Naive B cell (primary cell): Measurements from ENCODE around the gene CHFR. TPM values are rescaled to one million over a fixed set of nuclear protein-coding genes. Genes with fewer than 3 reads are reported as not detected.
"Not testable (repeated sequence)": the region's sequence is repeated elsewhere in the genome, so short reads cannot be mapped to it uniquely, and the experiment has no call there.

Experiments used
- ATAC-seq, 2 donors: fragments of 150-1000 bp; cut with Tn5 transposase; 2 replicates each; pipeline ENCODE4 v1.10.0; 2021; ENCODE audit warnings: low read depth in 2 of 2, mild to moderate bottlenecking in 2 of 2, moderate library complexity in 2 of 2
- DNase-seq: peaks from one replicate; pipeline ENCODE4 v3.0.0; 2022
- H3K27ac Mint-ChIP-seq, 6 donors: one replicate each; pipeline ENCODE4 v1.8.0; 2020 to 2022; ENCODE audit warnings: mild to moderate bottlenecking in 6 of 6, mixed read lengths in 6 of 6, moderate library complexity in 5 of 6, inconsistent platforms in 2 of 6
- H3K27me3 Mint-ChIP-seq, 3 donors: one replicate each; pipeline ENCODE4 v1.8.0; 2021 to 2022; ENCODE audit warnings: mixed read lengths in 3 of 3, mild to moderate bottlenecking in 1 of 3
- H3K36me3 Mint-ChIP-seq, 2 donors: one replicate each; pipeline ENCODE4 v1.8.0; 2020 to 2022; ENCODE audit warnings: mixed read lengths in 2 of 2, inconsistent platforms in 1 of 2, mild to moderate bottlenecking in 1 of 2
- H3K4me1 Mint-ChIP-seq, 3 donors: one replicate each; pipeline ENCODE4 v1.8.0; 2020 to 2022; ENCODE audit warnings: mixed read lengths in 3 of 3, inconsistent platforms in 1 of 3, mild to moderate bottlenecking in 1 of 3, moderate library complexity in 1 of 3
- H3K4me3 Mint-ChIP-seq, 8 donors: one replicate each; pipeline ENCODE4 v1.8.0; 2020 to 2022; ENCODE audit warnings: mild to moderate bottlenecking in 8 of 8, mixed read lengths in 8 of 8, moderate library complexity in 8 of 8, inconsistent platforms in 2 of 8
- H3K9me3 Mint-ChIP-seq, 7 donors: one replicate each; pipeline ENCODE4 v1.8.0; 2020 to 2022; ENCODE audit warnings: mixed read lengths in 7 of 7, mild to moderate bottlenecking in 5 of 7, inconsistent platforms in 2 of 7, moderate library complexity in 1 of 7
- polyA plus RNA-seq, 6 donors: library from polyadenylated mRNA; unstranded; fragments of 300-500 nt; fragmentation: Illumina TruSeq; gene quantifications; one replicate each; pipeline ENCODE4 v1.2.3, GENCODE V29; 2021; ENCODE audit warnings: low read depth in 6 of 6

Gene CHFR
- polyA plus RNA-seq, 6 donors from 2014 or later = 15.3 to 27.8 (median 21.1) TPM

DNA sequence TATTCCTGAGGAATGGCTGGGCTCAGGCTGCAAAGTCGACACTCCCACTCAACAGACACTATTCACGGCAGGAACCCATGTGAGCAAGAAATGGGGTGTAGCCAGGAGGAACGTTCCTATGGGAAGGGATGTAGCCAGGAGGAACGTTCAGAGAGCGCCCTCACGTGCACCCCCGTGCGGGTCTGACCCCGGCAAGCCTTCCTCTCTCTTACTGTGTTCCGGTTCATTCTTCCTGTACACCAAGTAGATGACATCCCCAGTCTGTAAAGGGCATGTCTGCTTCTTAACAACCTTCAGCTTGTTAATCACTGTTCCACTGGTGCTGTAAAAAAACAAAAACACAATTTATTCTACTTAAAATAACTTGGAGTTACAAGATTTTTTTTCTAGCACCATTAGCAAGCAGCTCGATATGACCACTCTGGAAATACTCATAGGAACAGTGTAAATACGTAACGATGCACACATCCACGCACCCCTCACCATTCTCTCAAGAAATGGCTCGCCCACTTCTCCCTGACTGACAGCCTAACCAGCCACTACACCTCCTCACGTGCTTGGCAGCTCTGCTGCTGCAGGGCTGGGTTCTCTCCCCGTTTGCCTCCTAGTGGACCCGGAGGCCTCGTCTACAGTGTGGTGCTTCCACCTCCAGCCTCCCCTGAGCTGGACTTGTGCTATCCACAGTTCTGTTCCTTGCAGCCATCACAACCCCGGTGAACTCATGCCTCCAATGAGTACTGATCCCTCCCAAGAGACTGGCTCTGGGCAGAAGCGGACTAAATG is 15.1 kb downstream of the CHFR start:
- H3K27ac Mint-ChIP-seq = peak overlapping the region in 1 of 6 donors; percentile 97

DNA sequence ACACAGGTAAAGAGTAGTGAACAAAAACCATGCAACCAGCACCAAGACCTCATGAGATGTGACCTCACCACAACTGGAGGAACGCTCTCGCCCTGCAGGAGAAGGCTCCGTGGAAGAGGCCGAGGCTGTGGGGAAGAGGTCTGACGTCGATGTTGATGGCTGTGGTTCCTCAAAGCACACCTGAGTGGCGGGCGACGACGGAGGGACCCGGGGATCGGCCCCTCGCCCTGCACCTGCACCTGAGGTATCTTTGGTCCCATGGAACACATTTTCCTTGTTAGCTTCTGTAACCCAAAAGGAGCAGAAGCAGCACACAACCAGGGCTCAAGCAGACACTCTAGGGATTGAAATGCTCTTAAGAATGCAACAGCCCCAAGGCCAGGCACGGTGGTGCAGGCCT is 17.9 kb downstream of the CHFR start:
- ATAC-seq (no peak), DNase-seq (no peak)
- Mint-ChIP-seq H3K4me1 (peaks cover 0 to 5% (median 0%) of the 10 kb centered on the region in 3 donors), H3K9me3 (no peaks in the 10 kb centered on the region), H3K27ac (no peak overlapping the region), H3K36me3 (peaks cover 8 to 23% of the 10 kb centered on the region in 2 donors), H3K4me3 (no peak overlapping the region), H3K27me3 (no peaks in the 10 kb centered on the region)

More for the DNA sequence above, 15.1 kb downstream of the CHFR start:
- DNase-seq (no peak), ATAC-seq (no peak)
- peaks cover 0 to 2% (median 0%) of the 10 kb centered on the region in 3 donors for H3K4me1 Mint-ChIP-seq
- no peaks in the 10 kb centered on the region for H3K27me3 Mint-ChIP-seq
- no peaks in the 10 kb centered on the region for H3K9me3 Mint-ChIP-seq
- H3K4me3 Mint-ChIP-seq = no peak overlapping the region
- H3K36me3 Mint-ChIP-seq = peaks cover 7 to 18% of the 10 kb centered on the region in 2 donors

DNA sequence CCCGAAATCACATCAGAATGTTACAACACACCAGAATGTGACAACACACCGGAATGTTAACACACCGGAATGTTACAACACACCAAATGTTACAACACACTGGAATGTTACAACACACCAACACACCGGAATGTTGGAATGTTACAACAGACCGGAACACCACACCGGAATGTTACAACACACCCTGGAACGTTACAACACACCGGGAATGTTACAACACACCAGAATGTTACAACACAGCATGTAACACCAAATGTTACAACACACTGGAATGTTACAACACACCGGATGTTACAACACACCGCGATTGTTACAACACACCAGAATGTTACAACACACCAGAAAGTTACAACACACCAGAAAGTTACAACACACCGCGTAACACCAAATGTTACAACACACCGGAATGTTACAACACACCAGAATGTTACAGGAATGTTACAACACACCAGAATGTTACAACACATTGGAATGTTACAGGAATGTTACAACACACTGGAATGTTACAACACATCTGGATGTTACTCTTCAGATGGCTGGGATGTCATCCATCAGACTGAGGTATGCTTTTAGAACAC is 21.1 kb downstream of the CHFR start:
- H3K27me3 Mint-ChIP-seq = no peaks in the 10 kb centered on the region
- ATAC-seq = no peak
- H3K27ac Mint-ChIP-seq = no peak overlapping the region
- peaks cover 0 to 5% (median 0%) of the 10 kb centered on the region in 3 donors for H3K4me1 Mint-ChIP-seq
- no peak overlapping the region for H3K4me3 Mint-ChIP-seq
- no peaks in the 10 kb centered on the region for H3K9me3 Mint-ChIP-seq
- H3K36me3 Mint-ChIP-seq = peaks cover 8 to 17% of the 10 kb centered on the region in 2 donors
- DNase-seq = no peak

DNA sequence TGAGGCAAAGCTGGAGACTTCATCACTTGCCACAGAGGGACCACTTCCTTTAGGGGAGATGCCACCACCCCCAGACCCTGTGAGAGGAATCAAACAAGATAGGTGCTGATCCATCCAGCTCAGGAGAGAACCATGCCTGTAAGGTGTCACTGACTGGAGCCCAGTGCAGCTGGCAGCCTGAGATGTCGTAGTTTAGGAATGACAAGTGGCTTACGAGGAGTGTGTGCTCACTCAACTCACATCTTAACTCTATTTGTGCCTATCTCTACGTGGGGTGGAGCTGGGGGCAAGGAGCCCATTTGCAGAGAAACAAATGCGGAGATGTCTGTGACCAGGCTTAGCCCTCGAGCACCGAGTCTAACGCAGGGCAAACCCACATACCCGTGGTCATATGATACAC is 25.8 kb downstream of the CHFR start:
- no peaks in the 10 kb centered on the region for H3K9me3 Mint-ChIP-seq
- no peak for DNase-seq
- H3K27ac Mint-ChIP-seq = peak overlapping the region in 1 of 6 donors; percentile 56
- peaks cover 0 to 6% (median 2%) of the 10 kb centered on the region in 3 donors for H3K4me1 Mint-ChIP-seq
- no peak overlapping the region for H3K4me3 Mint-ChIP-seq
- H3K36me3 Mint-ChIP-seq = peaks cover 8 to 16% of the 10 kb centered on the region in 2 donors
- ATAC-seq = no peak
- no peaks in the 10 kb centered on the region for H3K27me3 Mint-ChIP-seq

DNA sequence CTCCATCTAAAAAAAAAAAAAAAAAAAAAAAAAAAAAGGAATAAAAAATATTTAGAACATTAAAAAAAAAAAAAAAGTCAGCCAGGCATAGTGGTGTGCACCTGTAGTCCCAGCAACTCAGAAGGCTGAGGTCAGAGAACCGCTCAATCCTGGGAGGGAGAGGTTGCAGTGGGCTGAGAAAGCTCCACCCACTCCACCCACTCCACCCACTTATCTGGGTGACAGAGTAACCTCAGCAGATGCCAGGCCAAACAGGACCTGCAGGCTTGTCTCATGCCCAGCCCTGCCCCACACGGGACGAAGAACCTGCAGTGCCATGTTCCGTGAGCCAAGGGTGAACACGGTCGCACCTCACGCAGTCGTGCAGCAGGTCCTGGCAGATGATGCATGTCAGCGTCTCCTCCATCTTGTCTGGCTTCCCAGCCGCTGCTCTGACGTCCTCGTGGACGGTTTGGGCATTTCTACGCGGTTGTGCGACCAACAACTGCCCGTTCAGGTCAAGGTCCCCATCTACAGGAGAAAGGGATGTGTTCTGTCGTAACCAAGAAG is 28.6 kb downstream of the CHFR start:
- H3K27me3 Mint-ChIP-seq = no peaks in the 10 kb centered on the region
- H3K9me3 Mint-ChIP-seq = no peaks in the 10 kb centered on the region
- no peak for ATAC-seq
- peak overlapping the region in 1 of 6 donors; percentile 48 for H3K27ac Mint-ChIP-seq
- peaks cover 14 to 26% of the 10 kb centered on the region in 2 donors for H3K36me3 Mint-ChIP-seq
- H3K4me1 Mint-ChIP-seq = peaks cover 3 to 6% (median 4%) of the 10 kb centered on the region in 3 donors
- peak overlapping the region in 1 of 8 donors; percentile 77 for H3K4me3 Mint-ChIP-seq
- no peak for DNase-seq

DNA sequence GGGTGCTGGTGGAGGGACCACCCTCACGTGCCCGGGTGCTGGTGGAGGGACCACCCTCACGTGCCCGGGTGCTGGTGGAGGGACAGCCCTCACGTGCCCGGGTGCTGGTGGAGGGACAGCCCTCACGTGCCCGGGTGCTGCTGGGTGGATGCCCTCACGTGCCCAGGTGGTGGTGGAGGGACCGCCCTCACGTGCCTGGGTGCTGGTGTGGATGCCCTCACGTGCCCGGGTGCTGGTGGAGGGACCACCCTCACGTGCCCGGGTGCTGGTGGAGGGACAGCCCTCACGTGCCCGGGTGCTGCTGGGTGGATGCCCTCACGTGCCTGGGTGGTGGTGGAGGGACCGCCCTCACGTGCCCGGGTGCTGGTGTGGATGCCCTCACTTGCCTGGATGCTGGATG is 30.4 kb downstream of the CHFR start:
- not testable (repeated sequence) for ATAC-seq, DNase-seq, H3K4me3 Mint-ChIP-seq, H3K27ac Mint-ChIP-seq, H3K4me1 Mint-ChIP-seq, H3K9me3 Mint-ChIP-seq, H3K27me3 Mint-ChIP-seq
- peaks cover 14 to 28% of the 10 kb centered on the region in 2 donors for H3K36me3 Mint-ChIP-seq

DNA sequence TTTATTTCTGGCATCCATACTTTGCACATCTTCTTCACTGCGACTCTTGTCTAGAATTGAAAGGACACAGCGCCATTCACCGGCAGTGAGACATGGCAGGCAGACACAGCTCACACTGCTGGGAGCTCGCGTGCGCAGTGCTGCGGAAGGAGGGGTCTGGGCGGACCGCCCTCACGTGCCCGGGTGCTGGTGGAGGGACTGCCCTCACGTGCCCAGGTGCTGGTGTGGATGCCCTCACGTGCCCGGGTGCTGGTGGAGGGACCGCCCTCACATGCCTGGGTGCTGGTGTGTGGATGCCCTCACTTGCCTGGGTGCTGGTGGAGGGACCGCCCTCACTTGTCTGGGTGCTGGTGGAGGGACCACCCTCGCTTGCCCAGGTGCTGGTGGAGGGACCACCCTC is 30.8 kb downstream of the CHFR start:
- Mint-ChIP-seq H3K4me3 (no peak overlapping the region), H3K27ac (peak overlapping the region in 2 of 6 donors; percentile 28 to 49), H3K9me3 (no peaks in the 10 kb centered on the region), H3K36me3 (peaks cover 14 to 28% of the 10 kb centered on the region in 2 donors), H3K27me3 (no peaks in the 10 kb centered on the region), H3K4me1 (peaks cover 3 to 7% (median 4%) of the 10 kb centered on the region in 3 donors)
- DNase-seq (no peak), ATAC-seq (no peak)

DNA sequence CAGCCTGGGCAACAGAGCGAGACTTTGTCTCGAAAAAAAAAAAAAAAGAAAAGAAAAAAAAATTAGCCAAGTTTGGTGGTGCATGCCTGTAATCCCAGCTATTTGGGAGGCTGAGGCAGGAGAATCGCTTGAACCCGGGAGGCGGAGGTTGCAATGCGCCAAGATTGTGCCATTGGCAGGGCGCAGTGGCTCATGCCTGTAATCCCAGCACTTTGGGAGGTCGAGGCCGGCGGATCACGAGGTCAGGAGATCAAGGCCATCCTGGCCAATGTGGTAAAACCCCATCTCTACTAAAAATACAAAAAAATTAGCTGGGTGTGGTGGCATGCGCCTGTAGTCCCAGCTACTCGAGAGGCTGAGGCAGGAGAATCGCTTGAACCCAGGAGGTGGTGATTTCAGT is 32.2 kb downstream of the CHFR start:
- not testable (repeated sequence) for H3K4me1 Mint-ChIP-seq, H3K27me3 Mint-ChIP-seq, DNase-seq, H3K4me3 Mint-ChIP-seq, ATAC-seq, H3K9me3 Mint-ChIP-seq
- H3K36me3 Mint-ChIP-seq = peaks cover 9 to 24% of the 10 kb centered on the region in 2 donors
- peak overlapping the region in 1 of 6 donors; percentile 7 for H3K27ac Mint-ChIP-seq

DNA sequence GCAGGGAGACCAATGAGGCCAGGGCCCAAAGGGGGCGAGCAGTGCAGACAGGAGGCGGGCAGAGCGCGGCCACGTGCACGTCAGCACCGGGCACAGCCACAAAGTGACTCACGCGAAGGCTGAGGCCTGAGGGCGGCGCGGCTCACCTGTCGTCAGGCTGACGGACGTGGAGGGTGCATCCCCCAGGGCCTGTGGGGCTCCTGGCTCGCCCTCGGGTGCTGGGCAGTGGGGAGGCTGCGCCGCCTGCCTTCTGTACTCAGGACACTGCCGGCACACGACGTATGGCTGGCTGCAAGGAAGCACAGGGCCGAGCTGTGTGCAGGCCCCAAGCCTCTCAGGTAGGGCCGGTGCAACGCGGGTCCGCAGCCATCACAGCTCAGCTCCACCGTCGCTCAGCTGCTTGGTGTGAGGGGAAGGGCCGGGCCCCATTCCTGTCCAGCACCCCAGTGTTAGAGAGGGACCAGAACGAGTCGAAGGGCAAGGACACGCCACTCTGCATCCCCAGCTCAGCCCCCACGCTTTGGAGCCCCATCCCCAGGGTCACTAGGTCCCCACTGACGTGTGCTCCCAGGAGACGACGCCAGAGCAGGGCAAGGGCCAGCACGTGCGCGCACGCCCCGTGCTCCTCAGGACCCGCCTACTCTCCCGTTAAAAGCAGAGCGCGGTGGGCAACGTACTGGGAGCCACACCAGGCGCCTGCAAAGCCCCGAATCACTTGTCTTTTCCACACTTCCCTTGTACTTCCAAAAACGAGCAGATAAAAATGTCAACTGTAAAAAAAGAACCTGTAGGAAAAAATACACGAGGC is 33.9 kb downstream of the CHFR start:
- no peak overlapping the region for H3K4me3 Mint-ChIP-seq

DNA sequence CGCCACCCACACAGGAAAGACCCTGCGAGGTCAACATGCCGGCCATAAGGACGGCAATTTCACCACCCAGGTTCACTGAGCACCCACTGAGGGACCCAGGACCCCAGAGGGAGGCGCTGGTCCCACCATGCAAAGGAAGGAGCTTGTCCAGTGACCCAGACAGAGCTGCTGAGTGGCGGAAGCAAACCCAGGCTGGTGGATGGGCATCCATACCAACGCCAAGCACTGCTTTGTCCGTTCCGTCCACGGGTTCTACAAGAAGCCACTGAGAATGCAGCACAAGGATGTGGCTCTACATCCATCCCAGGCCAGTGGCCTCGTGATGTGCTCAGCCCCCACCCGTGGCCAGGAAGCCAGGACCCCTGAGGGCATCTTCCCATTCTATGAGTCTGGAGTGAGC is 34.9 kb downstream of the CHFR start:
- DNase-seq = no peak
- no peak for ATAC-seq
- Mint-ChIP-seq H3K27ac (peak overlapping the region in 2 of 6 donors; percentile 26 to 30), H3K36me3 (peaks cover 7 to 17% of the 10 kb centered on the region in 2 donors), H3K4me1 (peaks cover 2 to 8% (median 8%) of the 10 kb centered on the region in 3 donors), H3K4me3 (no peak overlapping the region), H3K9me3 (no peaks in the 10 kb centered on the region), H3K27me3 (no peaks in the 10 kb centered on the region)

More for the DNA sequence above, 33.9 kb downstream of the CHFR start:
- peaks cover 7 to 17% of the 10 kb centered on the region in 2 donors for H3K36me3 Mint-ChIP-seq
- DNase-seq (no peak), ATAC-seq (no peak)
- H3K27ac Mint-ChIP-seq = peak overlapping the region in 2 of 6 donors; percentile 11 to 47
- no peaks in the 10 kb centered on the region for H3K27me3 Mint-ChIP-seq
- peaks cover 2 to 8% (median 8%) of the 10 kb centered on the region in 3 donors for H3K4me1 Mint-ChIP-seq
- H3K9me3 Mint-ChIP-seq = no peaks in the 10 kb centered on the region

DNA sequence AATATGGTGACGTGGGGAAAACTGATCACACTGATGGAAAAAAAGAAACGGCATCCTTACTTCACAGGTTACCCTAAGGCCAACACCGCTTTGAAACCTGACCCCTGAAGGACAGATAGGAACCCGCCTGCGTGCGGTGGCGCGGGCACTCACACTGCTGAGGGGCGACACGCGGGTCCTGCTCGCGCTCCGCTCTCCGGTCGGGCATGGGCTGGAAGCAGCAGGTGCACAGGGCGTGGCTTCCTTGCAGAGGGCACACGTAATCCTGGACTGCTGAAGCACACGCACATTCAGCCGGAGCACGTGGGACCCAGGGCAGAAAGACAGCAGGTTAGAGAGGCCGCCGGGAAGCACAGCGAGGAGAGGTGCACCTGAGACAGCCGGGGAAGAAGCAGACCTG is 35.9 kb downstream of the CHFR start:
- Mint-ChIP-seq H3K4me1 (peaks cover 2 to 8% (median 8%) of the 10 kb centered on the region in 3 donors), H3K9me3 (no peaks in the 10 kb centered on the region), H3K4me3 (no peak overlapping the region), H3K27ac (peak overlapping the region in 1 of 6 donors; percentile 68), H3K27me3 (no peaks in the 10 kb centered on the region), H3K36me3 (peaks cover 6 to 17% of the 10 kb centered on the region in 2 donors)
- ATAC-seq = no peak
- no peak for DNase-seq

DNA sequence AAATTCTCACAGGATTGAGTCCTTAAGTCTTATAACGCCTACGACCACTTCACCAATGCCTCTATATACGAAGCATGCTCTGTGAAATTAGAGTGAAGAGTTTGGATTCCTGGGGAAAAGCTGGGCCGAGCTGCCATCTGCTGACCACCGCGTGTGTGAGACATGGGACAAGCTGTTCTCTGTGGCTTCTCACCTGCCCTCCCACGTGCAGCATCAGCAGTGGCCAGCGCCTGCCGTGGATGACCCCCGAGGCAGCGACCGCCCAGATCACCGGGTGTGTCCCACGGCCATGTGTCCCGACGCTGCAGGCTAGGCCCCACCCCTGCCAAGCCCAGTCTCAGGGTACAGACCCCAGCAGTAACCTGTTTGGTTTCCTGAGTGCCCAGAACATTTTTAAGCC is 37.1 kb downstream of the CHFR start:
- peaks cover 8 to 15% of the 10 kb centered on the region in 2 donors for H3K36me3 Mint-ChIP-seq

DNA sequence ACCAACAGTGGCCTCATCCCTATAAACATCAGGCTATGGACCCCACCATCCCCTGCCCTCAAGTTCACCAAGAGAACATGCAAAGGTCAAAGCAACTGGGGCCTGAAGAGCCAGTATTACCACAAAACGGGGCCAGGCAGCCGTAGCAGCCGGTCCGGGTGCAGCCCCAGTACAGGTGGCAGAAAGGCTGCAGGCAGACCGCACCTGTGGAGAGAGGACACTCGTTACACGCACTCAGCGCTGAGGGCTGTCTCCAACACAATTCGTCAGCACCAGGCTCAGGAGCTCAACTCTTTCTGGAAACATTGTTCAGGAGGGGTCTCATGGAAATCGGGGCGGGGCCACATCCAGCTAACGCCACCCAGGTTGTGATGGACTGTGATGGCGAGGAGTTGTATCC is 38.9 kb downstream of the CHFR start:
- H3K4me1 Mint-ChIP-seq = peaks cover 0 to 8% (median 6%) of the 10 kb centered on the region in 3 donors
- no peak for DNase-seq
- no peaks in the 10 kb centered on the region for H3K9me3 Mint-ChIP-seq
- ATAC-seq = no peak
- peaks cover 7 to 8% of the 10 kb centered on the region in 2 donors for H3K36me3 Mint-ChIP-seq
- no peaks in the 10 kb centered on the region for H3K27me3 Mint-ChIP-seq
- no peak overlapping the region for H3K4me3 Mint-ChIP-seq
- no peak overlapping the region for H3K27ac Mint-ChIP-seq

More for the DNA sequence above, 37.1 kb downstream of the CHFR start:
- Mint-ChIP-seq H3K4me3 (peak overlapping the region in 2 of 8 donors; percentile 33 to 70), H3K4me1 (peaks cover 2 to 8% (median 6%) of the 10 kb centered on the region in 3 donors), H3K9me3 (no peaks in the 10 kb centered on the region), H3K27me3 (no peaks in the 10 kb centered on the region), H3K27ac (peak overlapping the region in 1 of 6 donors; percentile 29)
- ATAC-seq (no peak), DNase-seq (no peak)
